ENCODE measurements around the gene SERPINA1.

SERPINA1 gene

GRCh38 chr14:94392510-94392935, 4.1 kb upstream of the SERPINA1 start:
- TF ChIP-seq ZFX (IDR thresholded peaks at IDR 0.05; ENCODE audit: borderline replicate concordance), result no peak
- no peak for TF ChIP-seq CTCF (IDR thresholded peaks at IDR 0.05)
- no peak overlapping the region for H3K27ac ChIP-seq

GRCh38 chr14:94391281-94391975, 3.0 kb upstream of the SERPINA1 start:
- H3K27ac ChIP-seq, result no peak overlapping the region
- no peak for TF ChIP-seq ZFX (IDR thresholded peaks at IDR 0.05; ENCODE audit: borderline replicate concordance)

GRCh38 chr14:94390372-94391086, 2.1 kb upstream of the SERPINA1 start:
- TF ChIP-seq CTCF (IDR thresholded peaks at IDR 0.05), result no peak
- TF ChIP-seq ZFX (IDR thresholded peaks at IDR 0.05; ENCODE audit: borderline replicate concordance), result no peak
- H3K27ac ChIP-seq, result no peak overlapping the region

- no peak overlapping the region for H3K27ac ChIP-seq
Measured at GRCh38 chr14:94389731-94390371, 1.4 kb upstream of the SERPINA1 start.

GRCh38 chr14:94389104-94389469, 685 bp upstream of the SERPINA1 start:
- H3K27ac ChIP-seq, result no peak overlapping the region
- no peak for TF ChIP-seq ZFX (IDR thresholded peaks at IDR 0.05; ENCODE audit: borderline replicate concordance)
- no peak for TF ChIP-seq CTCF (IDR thresholded peaks at IDR 0.05)

More at GRCh38 chr14:94389731-94390371, 1.4 kb upstream of the SERPINA1 start:
- no peak for TF ChIP-seq CTCF (IDR thresholded peaks at IDR 0.05)
- TF ChIP-seq ZFX (IDR thresholded peaks at IDR 0.05; ENCODE audit: borderline replicate concordance), result no peak

GRCh38 chr14:94388027-94388383, 397 bp downstream of the SERPINA1 start:
- no peak for TF ChIP-seq CTCF (IDR thresholded peaks at IDR 0.05)
- no peak for TF ChIP-seq ZFX (IDR thresholded peaks at IDR 0.05; ENCODE audit: borderline replicate concordance)
- no peak overlapping the region for H3K27ac ChIP-seq

GRCh38 chr14:94387051-94388026, 1.1 kb downstream of the SERPINA1 start:
- no peak for TF ChIP-seq ZFX (IDR thresholded peaks at IDR 0.05; ENCODE audit: borderline replicate concordance)
- TF ChIP-seq CTCF (IDR thresholded peaks at IDR 0.05), result no peak
- no peak overlapping the region for H3K27ac ChIP-seq
